GM06990 (cell line): ENCODE measurements around the gene CDC42SE2.
"Not testable (repeated sequence)": the region's sequence is repeated elsewhere in the genome, so short reads cannot be mapped to it uniquely, and the experiment has no call there.

ENCODE experiments used
- DNase-seq: peaks from one replicate; pipeline ENCODE4 v3.0.0-alpha.2; 2011; ENCODE audit not compliant: insufficient read length; ENCODE audit errors: extremely low read depth
- H3K27me3 ChIP-seq: replicated peaks from 2 replicates; pipeline ENCODE4 v1.6.0; 2011; ENCODE audit warnings: low read length; ENCODE audit not compliant: control insufficient read depth, insufficient read depth
- H3K36me3 ChIP-seq: 2 replicates; pipeline ENCODE4 v1.5.1; 2011; ENCODE audit warnings: low read length; ENCODE audit not compliant: control insufficient read depth, insufficient read depth
- H3K4me3 ChIP-seq: replicated peaks from 2 replicates; pipeline ENCODE4 v1.5.1; 2011; ENCODE audit warnings: low read depth, mild to moderate bottlenecking, control low read depth, low read length
- TF ChIP-seq, protein P1 (sequence below): IDR thresholded peaks from 2 replicates; pipeline ENCODE4 v1.5.1; 2011; ENCODE audit warnings: low read length, control low read depth, mild to moderate bottlenecking, inconsistent platforms; ENCODE audit not compliant: insufficient read depth, poor library complexity, severe bottlenecking

Gene CDC42SE2

GRCh38 chr5:131324303-131324702 is 60.5 kb downstream of the CDC42SE2 start:
- Histone ChIP-seq H3K27me3 (no peaks in the 10 kb centered on the region), H3K4me3 (no peak overlapping the region), H3K36me3 (no peaks in the 10 kb centered on the region)
- DNase-seq = no peak
- TF ChIP-seq, protein P1, sequence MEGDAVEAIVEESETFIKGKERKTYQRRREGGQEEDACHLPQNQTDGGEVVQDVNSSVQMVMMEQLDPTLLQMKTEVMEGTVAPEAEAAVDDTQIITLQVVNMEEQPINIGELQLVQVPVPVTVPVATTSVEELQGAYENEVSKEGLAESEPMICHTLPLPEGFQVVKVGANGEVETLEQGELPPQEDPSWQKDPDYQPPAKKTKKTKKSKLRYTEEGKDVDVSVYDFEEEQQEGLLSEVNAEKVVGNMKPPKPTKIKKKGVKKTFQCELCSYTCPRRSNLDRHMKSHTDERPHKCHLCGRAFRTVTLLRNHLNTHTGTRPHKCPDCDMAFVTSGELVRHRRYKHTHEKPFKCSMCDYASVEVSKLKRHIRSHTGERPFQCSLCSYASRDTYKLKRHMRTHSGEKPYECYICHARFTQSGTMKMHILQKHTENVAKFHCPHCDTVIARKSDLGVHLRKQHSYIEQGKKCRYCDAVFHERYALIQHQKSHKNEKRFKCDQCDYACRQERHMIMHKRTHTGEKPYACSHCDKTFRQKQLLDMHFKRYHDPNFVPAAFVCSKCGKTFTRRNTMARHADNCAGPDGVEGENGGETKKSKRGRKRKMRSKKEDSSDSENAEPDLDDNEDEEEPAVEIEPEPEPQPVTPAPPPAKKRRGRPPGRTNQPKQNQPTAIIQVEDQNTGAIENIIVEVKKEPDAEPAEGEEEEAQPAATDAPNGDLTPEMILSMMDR = no peak

GRCh38 chr5:131328536-131329285 is 64.9 kb downstream of the CDC42SE2 start:
- Histone ChIP-seq H3K4me3 (no peak overlapping the region), H3K36me3 (no peaks in the 10 kb centered on the region), H3K27me3 (no peaks in the 10 kb centered on the region)
- DNase-seq = no peak
- TF ChIP-seq, protein P1 = no peak

DNA sequence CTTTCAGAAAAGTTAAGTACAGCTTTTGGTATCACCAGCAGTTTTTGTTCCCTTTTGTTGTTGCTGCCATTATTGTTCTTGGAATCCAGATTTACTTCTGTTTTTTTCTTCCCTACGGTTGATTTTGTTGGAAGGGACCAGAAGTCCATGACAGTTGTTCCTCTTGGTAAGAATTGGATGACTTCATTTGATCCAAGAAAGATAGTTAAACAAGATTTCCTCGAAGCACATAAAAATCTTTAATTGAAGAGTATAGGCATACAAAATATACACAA is 65.4 kb downstream of the CDC42SE2 start:
- no peak for DNase-seq
- no peak overlapping the region for H3K4me3 ChIP-seq
- TF ChIP-seq, protein P1 = no peak

DNA sequence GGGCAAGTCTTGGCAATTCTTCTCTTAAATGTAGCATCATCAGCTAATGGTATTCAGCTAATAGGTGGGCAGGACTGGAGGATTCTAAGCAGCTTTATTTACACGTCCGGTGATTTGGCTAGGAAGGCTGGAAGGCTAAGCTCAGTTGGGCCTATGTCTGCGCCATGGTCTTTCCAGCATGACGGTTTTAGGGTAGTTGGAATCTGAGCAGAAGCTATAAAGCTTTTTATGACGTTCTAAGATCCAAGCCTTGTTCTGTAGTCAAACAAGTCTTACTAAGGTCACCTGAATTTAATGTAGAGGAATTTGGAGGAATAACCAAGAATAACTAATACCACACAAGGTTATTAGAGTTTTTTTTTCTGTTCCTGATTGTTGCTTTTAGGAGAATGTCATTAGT is 66.2 kb downstream of the CDC42SE2 start:
- DNase-seq = no peak
- Histone ChIP-seq H3K27me3 (no peaks in the 10 kb centered on the region), H3K36me3 (no peaks in the 10 kb centered on the region), H3K4me3 (no peak overlapping the region)
- TF ChIP-seq, protein P1 = no peak

More for the DNA sequence above, 65.4 kb downstream of the CDC42SE2 start:
- H3K36me3 ChIP-seq = no peaks in the 10 kb centered on the region
- no peaks in the 10 kb centered on the region for H3K27me3 ChIP-seq

GRCh38 chr5:131335756-131336155 is 71.9 kb downstream of the CDC42SE2 start:
- not testable (repeated sequence) for DNase-seq, H3K36me3 ChIP-seq

GRCh38 chr5:131336801-131337200 is 72.9 kb downstream of the CDC42SE2 start:
- not testable (repeated sequence) for H3K27me3 ChIP-seq, H3K36me3 ChIP-seq, DNase-seq, H3K4me3 ChIP-seq

More at GRCh38 chr5:131335756-131336155, 71.9 kb downstream of the CDC42SE2 start:
- H3K27me3 ChIP-seq, H3K4me3 ChIP-seq: not testable (repeated sequence)

- H3K36me3 ChIP-seq, H3K4me3 ChIP-seq, DNase-seq, H3K27me3 ChIP-seq: not testable (repeated sequence)
Observed at GRCh38 chr5:131337240-131338050, 73.6 kb downstream of the CDC42SE2 start.
